Hippocampal formation (tissue), 2 donors: ENCODE measurements around the gene FOXK2.

Experiments used
- DNase-seq, 2 donors: peaks; one replicate each; lab custom pipeline; 2025; lab: John Stamatoyannopoulos, UW

FOXK2 gene

GRCh38 chr17:82518826-82519810 lies at the start of gene FOXK2:
Gene FOXK2 (plus strand): TSS chr17:82519732. CDS start chr17:82519889, 157 bp downstream.
- DNase-seq = peak; percentile 88 to 96

GRCh38 chr17:82470065-82470464 lies 49.5 kb upstream of the FOXK2 start:
- no peak for DNase-seq

- DNase-seq = no peak
Measured at GRCh38 chr17:82474223-82475010, 45.1 kb upstream of the FOXK2 start.

GRCh38 chr17:82475458-82475857 lies 44.1 kb upstream of the FOXK2 start:
- no peak for DNase-seq

GRCh38 chr17:82477934-82478333 lies 41.6 kb upstream of the FOXK2 start:
- DNase-seq = no peak

GRCh38 chr17:82479602-82480001 lies 39.9 kb upstream of the FOXK2 start:
- no peak for DNase-seq

GRCh38 chr17:82480318-82480717 lies 39.2 kb upstream of the FOXK2 start:
- no peak for DNase-seq

GRCh38 chr17:82483204-82483660 lies 36.3 kb upstream of the FOXK2 start:
- DNase-seq = no peak

- DNase-seq = no peak
Measured at GRCh38 chr17:82483836-82484235, 35.7 kb upstream of the FOXK2 start.

GRCh38 chr17:82486231-82487094 lies 33.1 kb upstream of the FOXK2 start:
- DNase-seq = no peak

- DNase-seq = no peak
Measured at GRCh38 chr17:82487910-82488309, 31.6 kb upstream of the FOXK2 start.

- DNase-seq = peak in 1 of 2 donors; percentile 18
Measured at GRCh38 chr17:82489117-82489516, 30.4 kb upstream of the FOXK2 start.

- no peak for DNase-seq
Measured at GRCh38 chr17:82489851-82490511, 29.6 kb upstream of the FOXK2 start.

- DNase-seq = no peak
Measured at GRCh38 chr17:82490512-82491195, 28.9 kb upstream of the FOXK2 start.

GRCh38 chr17:82491196-82491530 lies 28.4 kb upstream of the FOXK2 start:
- DNase-seq = no peak

- DNase-seq = no peak
Measured at GRCh38 chr17:82491533-82491932, 28.0 kb upstream of the FOXK2 start.

- DNase-seq = no peak
Measured at GRCh38 chr17:82492643-82493225, 26.8 kb upstream of the FOXK2 start.

GRCh38 chr17:82493226-82493781 lies 26.2 kb upstream of the FOXK2 start:
- DNase-seq = no peak

GRCh38 chr17:82494236-82495055 lies 25.1 kb upstream of the FOXK2 start:
- DNase-seq = peak; percentile 75 to 87
